Neuron (in vitro differentiated cells): Measurements from ENCODE around the gene MEMO1.
"Not testable (repeated sequence)": the region's sequence is repeated elsewhere in the genome, so short reads cannot be mapped to it uniquely, and the experiment has no call there.

Source experiments
- H2AFZ ChIP-seq: one replicate; pipeline ENCODE4 v1.6.1; 2013; ENCODE audit warnings: low read depth, mild to moderate bottlenecking, inconsistent platforms, low read length, moderate library complexity
- H3K27me3 ChIP-seq: one replicate; pipeline ENCODE4 v1.6.1; 2013; ENCODE audit warnings: low read length; ENCODE audit not compliant: insufficient read depth
- H3K36me3 ChIP-seq: one replicate; pipeline ENCODE4 v1.6.1; 2013; ENCODE audit warnings: low read length; ENCODE audit not compliant: insufficient read depth
- H3K4me1 ChIP-seq: one replicate; pipeline ENCODE4 v1.6.1; 2013; ENCODE audit warnings: low read length; ENCODE audit not compliant: insufficient read depth
- H3K4me3 ChIP-seq: 2 replicates; pipeline ENCODE4 v1.5.1; 2013; ENCODE audit warnings: mild to moderate bottlenecking, low read length, moderate library complexity
- H3K9me3 ChIP-seq: one replicate; pipeline ENCODE4 v1.6.1; 2013; ENCODE audit warnings: low read length

Gene MEMO1

DNA sequence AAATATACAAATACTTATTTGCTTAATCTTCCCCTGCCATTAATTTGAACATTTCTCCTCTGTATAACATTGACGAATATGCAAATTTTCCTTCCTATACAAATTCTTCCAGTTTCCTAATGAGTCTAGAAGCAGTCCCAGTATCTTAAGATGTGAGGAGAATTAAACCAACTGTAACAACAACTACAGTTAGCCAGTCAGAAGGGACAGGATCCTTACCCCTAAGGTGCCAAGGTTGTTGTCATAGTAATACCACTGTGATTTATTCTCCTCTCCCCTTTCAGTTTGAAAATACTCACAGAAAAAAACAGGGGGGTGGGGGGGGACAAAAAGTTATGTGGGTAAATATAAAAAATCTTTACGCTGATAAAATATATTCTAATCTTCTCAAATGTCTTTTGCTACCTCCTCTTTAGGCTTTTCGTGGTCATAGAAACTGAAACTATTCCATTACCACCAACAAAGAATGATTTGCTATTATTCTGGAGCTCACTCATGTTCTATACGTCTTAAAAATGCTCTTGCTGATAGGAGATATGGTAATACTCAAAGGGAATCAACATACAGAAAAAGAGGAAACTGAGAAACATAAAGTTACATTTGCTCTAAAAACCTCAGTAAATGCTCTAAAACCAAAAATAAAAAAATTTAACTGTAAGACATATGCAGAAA is 107.6 kb downstream of the MEMO1 start:
- Histone ChIP-seq H3K27me3 (no peaks in the 10 kb centered on the region), H3K4me1 (peaks cover 9% of the 10 kb centered on the region), H3K9me3 (peaks cover 5% of the 10 kb centered on the region), H3K4me3 (no peak overlapping the region), H2AFZ (no peak overlapping the region), H3K36me3 (peaks cover 10% of the 10 kb centered on the region)

- Histone ChIP-seq H3K4me1 (peaks cover 9% of the 10 kb centered on the region), H2AFZ (no peak overlapping the region), H3K36me3 (peaks cover 9% of the 10 kb centered on the region), H3K9me3 (peaks cover 5% of the 10 kb centered on the region), H3K27me3 (no peaks in the 10 kb centered on the region), H3K4me3 (no peak overlapping the region)
These were observed 108.9 kb downstream of the MEMO1 start for GRCh38 chr2:31901900-31902299.

- H3K4me1 ChIP-seq, H3K27me3 ChIP-seq, H3K9me3 ChIP-seq, H2AFZ ChIP-seq, H3K4me3 ChIP-seq: not testable (repeated sequence)
- H3K36me3 ChIP-seq = peaks cover 13% of the 10 kb centered on the region
These were observed 110.7 kb downstream of the MEMO1 start for GRCh38 chr2:31900156-31900555.

DNA sequence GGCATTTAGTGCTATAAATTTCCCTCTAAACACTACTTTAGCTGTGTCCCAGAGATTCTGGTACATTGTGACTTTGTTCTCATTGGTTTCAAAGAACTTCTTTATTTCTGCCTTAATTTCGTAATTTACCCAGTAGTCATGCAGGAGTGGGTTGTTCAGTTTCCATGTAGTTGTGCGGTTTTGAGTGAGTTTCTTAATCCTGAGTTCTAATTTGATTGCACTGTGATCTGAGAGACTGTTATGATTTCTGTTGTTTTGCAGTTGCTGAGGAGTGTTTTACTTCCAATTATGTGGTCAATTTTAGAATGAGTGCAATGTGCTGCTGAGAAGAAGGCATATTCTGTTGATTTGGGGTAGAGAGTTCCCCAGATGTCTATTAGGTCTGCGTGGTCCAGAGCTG is 112.5 kb downstream of the MEMO1 start:
- peaks cover 18% of the 10 kb centered on the region for H3K36me3 ChIP-seq
- H3K4me3 ChIP-seq, H3K4me1 ChIP-seq, H3K27me3 ChIP-seq, H2AFZ ChIP-seq, H3K9me3 ChIP-seq: not testable (repeated sequence)

DNA sequence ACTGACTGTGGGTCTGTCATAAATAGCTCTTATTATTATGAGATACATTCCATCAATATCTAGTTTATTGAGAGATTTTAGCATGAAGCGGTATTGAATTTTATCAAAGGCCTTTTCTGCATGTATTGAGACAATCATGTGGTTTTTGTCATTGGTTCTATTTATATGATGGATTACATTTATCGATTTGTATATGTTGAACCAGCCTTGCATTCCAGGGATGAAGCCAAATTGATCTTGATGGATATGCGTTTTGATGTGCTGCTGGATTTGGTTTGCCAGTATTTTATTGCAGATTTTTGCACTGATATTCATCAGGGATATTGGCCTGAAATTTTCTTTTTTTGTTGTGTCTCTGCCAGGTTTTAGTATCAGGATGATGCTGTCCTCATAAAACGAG is 113.5 kb downstream of the MEMO1 start:
- not testable (repeated sequence) for H3K27me3 ChIP-seq, H2AFZ ChIP-seq, H3K4me1 ChIP-seq, H3K9me3 ChIP-seq, H3K4me3 ChIP-seq
- H3K36me3 ChIP-seq = peaks cover 15% of the 10 kb centered on the region

- Histone ChIP-seq H2AFZ (no peak overlapping the region), H3K4me1 (no peaks in the 10 kb centered on the region), H3K36me3 (peaks cover 9% of the 10 kb centered on the region), H3K4me3 (no peak overlapping the region), H3K27me3 (no peaks in the 10 kb centered on the region), H3K9me3 (peaks cover 5% of the 10 kb centered on the region)
These were observed 114.5 kb downstream of the MEMO1 start for GRCh38 chr2:31896293-31896692.

DNA sequence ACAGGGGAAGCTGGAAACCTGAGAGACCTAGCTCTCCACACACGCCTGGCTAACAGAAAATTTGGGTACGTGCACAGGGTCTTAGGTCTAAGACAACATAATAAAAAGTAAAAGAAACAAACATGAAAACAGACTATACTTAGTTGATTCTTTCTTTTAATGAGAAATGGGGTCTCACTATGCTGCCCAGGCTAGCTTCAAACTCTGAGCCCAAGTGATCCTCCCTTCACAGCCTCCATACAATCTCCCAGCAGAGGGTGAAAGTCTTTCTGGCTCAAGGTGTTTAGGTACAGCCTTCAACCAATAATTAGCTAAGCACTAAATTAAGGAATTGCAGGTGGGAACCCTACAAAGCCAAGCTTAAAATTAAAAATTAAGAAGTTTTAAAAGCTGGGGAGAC is 116.2 kb downstream of the MEMO1 start:
- H3K27me3 ChIP-seq = no peaks in the 10 kb centered on the region
- no peaks in the 10 kb centered on the region for H3K4me1 ChIP-seq
- no peak overlapping the region for H3K4me3 ChIP-seq
- no peak overlapping the region for H2AFZ ChIP-seq
- peaks cover 12% of the 10 kb centered on the region for H3K36me3 ChIP-seq
- H3K9me3 ChIP-seq = peaks cover 3% of the 10 kb centered on the region

DNA sequence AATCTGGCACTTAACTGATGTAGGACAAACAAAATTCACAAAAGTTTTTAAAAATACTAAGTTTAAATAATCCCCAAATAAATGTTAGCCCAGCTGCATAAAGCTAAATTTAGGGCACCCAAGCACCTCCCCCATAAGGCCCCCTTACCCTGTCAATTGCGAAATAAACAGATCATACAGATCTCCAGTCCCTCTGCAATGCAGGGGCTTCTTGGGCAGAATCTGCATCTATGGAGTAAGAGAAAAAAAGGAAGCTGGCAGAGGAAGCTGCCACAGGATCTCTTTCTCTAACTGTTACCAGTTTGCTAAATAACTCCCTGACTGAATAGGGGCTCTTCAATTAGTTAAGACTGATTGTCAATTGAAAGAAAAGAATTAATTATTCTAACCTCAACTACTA is 117.7 kb downstream of the MEMO1 start:
- Histone ChIP-seq H3K36me3 (peaks cover 12% of the 10 kb centered on the region), H3K4me1 (no peaks in the 10 kb centered on the region), H2AFZ (no peak overlapping the region), H3K27me3 (no peaks in the 10 kb centered on the region), H3K9me3 (no peaks in the 10 kb centered on the region), H3K4me3 (no peak overlapping the region)

DNA sequence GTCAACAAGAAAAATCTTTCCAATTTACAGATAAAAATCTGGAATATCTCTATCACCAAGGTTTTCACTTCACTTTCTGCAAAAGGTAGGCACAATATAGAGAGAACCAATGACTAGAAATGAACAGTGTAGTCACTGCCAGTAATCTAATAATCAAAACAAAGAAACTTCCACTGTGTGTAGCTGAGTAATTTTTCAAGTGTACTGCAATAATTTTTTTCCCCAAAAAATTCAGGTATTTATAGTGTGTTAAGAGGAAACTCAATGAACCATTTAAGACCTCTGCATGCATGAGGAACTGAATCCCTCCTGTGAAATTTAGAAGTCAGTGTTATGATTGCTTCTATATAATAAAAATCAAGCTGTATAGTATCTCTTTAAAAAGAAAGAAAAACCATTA is 121.8 kb downstream of the MEMO1 start:
- Histone ChIP-seq H2AFZ (no peak overlapping the region), H3K27me3 (no peaks in the 10 kb centered on the region), H3K9me3 (no peaks in the 10 kb centered on the region), H3K4me3 (no peak overlapping the region), H3K36me3 (peaks cover 4% of the 10 kb centered on the region), H3K4me1 (no peaks in the 10 kb centered on the region)

- no peaks in the 10 kb centered on the region for H3K9me3 ChIP-seq
- no peak overlapping the region for H2AFZ ChIP-seq
- H3K4me1 ChIP-seq = no peaks in the 10 kb centered on the region
- H3K36me3 ChIP-seq = peaks cover 4% of the 10 kb centered on the region
- no peaks in the 10 kb centered on the region for H3K27me3 ChIP-seq
- no peak overlapping the region for H3K4me3 ChIP-seq
These were observed 122.3 kb downstream of the MEMO1 start for GRCh38 chr2:31888550-31888949.

- Histone ChIP-seq H3K27me3 (no peaks in the 10 kb centered on the region), H2AFZ (no peak overlapping the region), H3K4me3 (no peak overlapping the region), H3K9me3 (no peaks in the 10 kb centered on the region), H3K36me3 (peaks cover 4% of the 10 kb centered on the region), H3K4me1 (no peaks in the 10 kb centered on the region)
These were observed 124.1 kb downstream of the MEMO1 start for GRCh38 chr2:31886700-31887099.

- Histone ChIP-seq H3K36me3 (peaks cover 4% of the 10 kb centered on the region), H3K4me1 (no peaks in the 10 kb centered on the region)
These were observed 133.8 kb downstream of the MEMO1 start for GRCh38 chr2:31877008-31877407.

GRCh38 chr2:31874071-31874470 is 136.7 kb downstream of the MEMO1 start:
- no peaks in the 10 kb centered on the region for H3K9me3 ChIP-seq
- peaks cover 3% of the 10 kb centered on the region for H3K36me3 ChIP-seq
- H3K4me3 ChIP-seq = no peak overlapping the region
- H3K27me3 ChIP-seq = no peaks in the 10 kb centered on the region
- no peaks in the 10 kb centered on the region for H3K4me1 ChIP-seq
- H2AFZ ChIP-seq = no peak overlapping the region

More at GRCh38 chr2:31877008-31877407, 133.8 kb downstream of the MEMO1 start:
- Histone ChIP-seq H3K27me3 (no peaks in the 10 kb centered on the region), H2AFZ (no peak overlapping the region), H3K4me3 (no peak overlapping the region), H3K9me3 (no peaks in the 10 kb centered on the region)

GRCh38 chr2:31865215-31865614 is 145.6 kb downstream of the MEMO1 start:
- H2AFZ ChIP-seq = no peak overlapping the region
- H3K4me3 ChIP-seq = no peak overlapping the region
- no peaks in the 10 kb centered on the region for H3K4me1 ChIP-seq
- no peaks in the 10 kb centered on the region for H3K27me3 ChIP-seq
- no peaks in the 10 kb centered on the region for H3K9me3 ChIP-seq
- H3K36me3 ChIP-seq = peaks cover 3% of the 10 kb centered on the region
